Osteocyte (in vitro differentiated cells): ENCODE data around the gene ARR3. TPM values are rescaled to one million over a fixed set of nuclear protein-coding genes. Genes with fewer than 3 reads are reported as not detected.
"Not testable (repeated sequence)": the region's sequence is repeated elsewhere in the genome, so short reads cannot be mapped to it uniquely, and the experiment has no call there.

Experiments
- DNase-seq: peaks from one replicate; pipeline ENCODE4 v3.0.0; 2021; ENCODE audit warnings: mixed read lengths; ENCODE audit not compliant: unreplicated experiment; ENCODE audit errors: extremely low spot score
- H3K27ac Mint-ChIP-seq: one replicate; pipeline ENCODE4 v1.8.0; 2021; ENCODE audit warnings: mild to moderate bottlenecking, mixed read lengths; ENCODE audit not compliant: unreplicated experiment
- H3K27me3 Mint-ChIP-seq: one replicate; pipeline ENCODE4 v1.8.0; 2021; ENCODE audit warnings: mixed read lengths; ENCODE audit not compliant: unreplicated experiment
- H3K36me3 Mint-ChIP-seq: one replicate; pipeline ENCODE4 v1.8.0; 2021; ENCODE audit warnings: mixed read lengths; ENCODE audit not compliant: unreplicated experiment
- H3K4me1 Mint-ChIP-seq: one replicate; pipeline ENCODE4 v1.8.0; 2021; ENCODE audit warnings: mixed read lengths; ENCODE audit not compliant: unreplicated experiment
- H3K4me3 Mint-ChIP-seq: one replicate; pipeline ENCODE4 v1.8.0; 2021; ENCODE audit warnings: mild to moderate bottlenecking, moderate library complexity, mixed read lengths; ENCODE audit not compliant: unreplicated experiment
- H3K9me3 Mint-ChIP-seq: one replicate; pipeline ENCODE4 v1.8.0; 2021; ENCODE audit warnings: mixed read lengths; ENCODE audit not compliant: unreplicated experiment
- CTCF ChIP-seq: fragments of 200-600 bp; sonication (generic); IDR thresholded peaks from 2 replicates; pipeline ENCODE4 v1.5.0; 2021; ENCODE audit warnings: antibody characterized with exemption, mild to moderate bottlenecking, moderate library complexity
- total RNA-seq: library from RNA; stranded (reverse); gene quantifications from 2 replicates; pipeline ENCODE4 v1.2.1, GENCODE V29; 2021

Gene ARR3
- total RNA-seq, 1 donor from 2014 or later: not detected

- H3K4me3 Mint-ChIP-seq: no peak overlapping the region
- peaks cover 13% of the 10 kb centered on the region for H3K9me3 Mint-ChIP-seq
- H3K4me1 Mint-ChIP-seq: no peaks in the 10 kb centered on the region
- no peak for DNase-seq
- no peak overlapping the region for H3K27ac Mint-ChIP-seq
- no peaks in the 10 kb centered on the region for H3K36me3 Mint-ChIP-seq
- H3K27me3 Mint-ChIP-seq: no peaks in the 10 kb centered on the region
- TF ChIP-seq CTCF: no peak
Measured at GRCh38 chrX:70257423-70258288, 10.5 kb upstream of the ARR3 start.

- no peak for TF ChIP-seq CTCF
- no peaks in the 10 kb centered on the region for H3K36me3 Mint-ChIP-seq
- no peaks in the 10 kb centered on the region for H3K4me1 Mint-ChIP-seq
- no peak within 1 kb of the TSS for H3K4me3 Mint-ChIP-seq
- no peak for DNase-seq
- peaks cover under 1% of the 10 kb centered on the region for H3K9me3 Mint-ChIP-seq
- H3K27me3 Mint-ChIP-seq: no peaks in the 10 kb centered on the region
- no peak within 1 kb of the TSS for H3K27ac Mint-ChIP-seq
Measured at GRCh38 chrX:70260104-70260503, 8.0 kb upstream of the ARR3 start, which contains the start of gene P2RY4. P2RY4 (minus strand) TSS chrX:70260204; CDS start chrX:70259624, 580 bp downstream.

- DNase-seq: no peak
- Mint-ChIP-seq H3K9me3 (peaks cover 11% of the 10 kb centered on the region), H3K27me3 (no peaks in the 10 kb centered on the region), H3K27ac (no peak overlapping the region), H3K36me3 (no peaks in the 10 kb centered on the region), H3K4me1 (no peaks in the 10 kb centered on the region), H3K4me3 (no peak overlapping the region)
- peak; percentile 50 for TF ChIP-seq CTCF
Measured at GRCh38 chrX:70262952-70263567, 5.1 kb upstream of the ARR3 start.

GRCh38 chrX:70264784-70265183 is 3.4 kb upstream of the ARR3 start:
- no peaks in the 10 kb centered on the region for H3K4me1 Mint-ChIP-seq
- no peak for TF ChIP-seq CTCF
- H3K9me3 Mint-ChIP-seq: peaks cover 11% of the 10 kb centered on the region
- no peak overlapping the region for H3K4me3 Mint-ChIP-seq
- H3K36me3 Mint-ChIP-seq: no peaks in the 10 kb centered on the region
- DNase-seq: no peak
- H3K27ac Mint-ChIP-seq: no peak overlapping the region
- H3K27me3 Mint-ChIP-seq: no peaks in the 10 kb centered on the region

- DNase-seq, H3K27ac Mint-ChIP-seq, H3K9me3 Mint-ChIP-seq, H3K36me3 Mint-ChIP-seq, H3K4me3 Mint-ChIP-seq, H3K27me3 Mint-ChIP-seq, H3K4me1 Mint-ChIP-seq: not testable (repeated sequence)
Measured at GRCh38 chrX:70274029-70274428, 5.9 kb downstream of the ARR3 start.
